PC-3 (cell line): Measurements from ENCODE around the gene RGS7.

Source experiments
- CTCF ChIP-seq: fragments of 300-600 bp; sonication (generic); conservative IDR thresholded peaks from 2 replicates; pipeline ENCODE4 v1.5.1; 2017; ENCODE audit warnings: antibody characterized with exemption, low read depth, mild to moderate bottlenecking, low read length
- EZH2 ChIP-seq: fragments of 300-600 bp; sonication (generic); IDR thresholded peaks from one replicate; pipeline ENCODE4 v1.6.1; 2017; ENCODE audit warnings: antibody characterized with exemption, mild to moderate bottlenecking, low read length; ENCODE audit not compliant: unreplicated experiment
- EZH2phosphoT487 ChIP-seq: fragments of 300-600 bp; sonication (generic); IDR thresholded peaks from 2 replicates; pipeline ENCODE4 v1.6.1; 2018; ENCODE audit warnings: mild to moderate bottlenecking, antibody characterized with exemption, low read length, borderline replicate concordance

- no peak for TF ChIP-seq CTCF
- no peak for TF ChIP-seq EZH2phosphoT487
- no peak for TF ChIP-seq EZH2
These were observed 451.7 kb downstream of the RGS7 start for GRCh38 chr1:240905225-240905765.
